HUDEP-2 (cell line): ENCODE results near the gene RSPH3.
"Not testable (repeated sequence)": the region's sequence is repeated elsewhere in the genome, so short reads cannot be mapped to it uniquely, and the experiment has no call there.

ENCODE experiments used
- DNase-seq, 76 experiments: peaks; one replicate each; lab custom pipeline; 2025; ENCODE audit not compliant: unreplicated experiment in 76 of 76; lab: John Stamatoyannopoulos, UW

The RSPH3 gene

GRCh38 chr6:158978757-158979156 is 21.2 kb downstream of the RSPH3 start:
- DNase-seq = no peak

- DNase-seq = no peak
Measured at GRCh38 chr6:158977382-158977781, 22.6 kb downstream of the RSPH3 start.

GRCh38 chr6:158972241-158973233 is 27.5 kb downstream of the RSPH3 start:
- peak in 31 of 76 experiments; percentile 11 to 66 (median 40) for DNase-seq

- no peak for DNase-seq
Measured at GRCh38 chr6:158970640-158971275, 29.2 kb downstream of the RSPH3 start.

GRCh38 chr6:158969148-158969547 is 30.9 kb downstream of the RSPH3 start:
- DNase-seq = no peak

- no peak for DNase-seq
Measured at GRCh38 chr6:158963020-158963808, 36.8 kb downstream of the RSPH3 start.

- no peak for DNase-seq
Measured at GRCh38 chr6:158962371-158962770, 37.6 kb downstream of the RSPH3 start.

GRCh38 chr6:158960026-158960425 is 40.0 kb downstream of the RSPH3 start:
- no peak for DNase-seq

GRCh38 chr6:158959552-158959951 is 40.5 kb downstream of the RSPH3 start:
- no peak for DNase-seq

- peak in 6 of 76 experiments; percentile 7 to 22 (median 16) for DNase-seq
Measured at GRCh38 chr6:158958504-158959386, 41.3 kb downstream of the RSPH3 start.

- no peak for DNase-seq
Measured at GRCh38 chr6:158955255-158955654, 44.7 kb downstream of the RSPH3 start.

- DNase-seq = no peak
Measured at GRCh38 chr6:158954753-158955152, 45.2 kb downstream of the RSPH3 start.

- not testable (repeated sequence) for DNase-seq
Measured at GRCh38 chr6:158952011-158952410, 48.0 kb downstream of the RSPH3 start.

GRCh38 chr6:158951565-158951964 is 48.4 kb downstream of the RSPH3 start:
- not testable (repeated sequence) for DNase-seq

- no peak for DNase-seq
Measured at GRCh38 chr6:158947284-158947683, 52.7 kb downstream of the RSPH3 start.

- no peak for DNase-seq
Measured at GRCh38 chr6:158943380-158944032, 56.5 kb downstream of the RSPH3 start.

GRCh38 chr6:158942349-158942748 is 57.7 kb downstream of the RSPH3 start:
- no peak for DNase-seq

GRCh38 chr6:158941246-158941645 is 58.8 kb downstream of the RSPH3 start:
- no peak for DNase-seq
